ENCODE measurements around the gene KLK4.

The KLK4 gene, protein sequence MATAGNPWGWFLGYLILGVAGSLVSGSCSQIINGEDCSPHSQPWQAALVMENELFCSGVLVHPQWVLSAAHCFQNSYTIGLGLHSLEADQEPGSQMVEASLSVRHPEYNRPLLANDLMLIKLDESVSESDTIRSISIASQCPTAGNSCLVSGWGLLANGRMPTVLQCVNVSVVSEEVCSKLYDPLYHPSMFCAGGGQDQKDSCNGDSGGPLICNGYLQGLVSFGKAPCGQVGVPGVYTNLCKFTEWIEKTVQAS

DNA sequence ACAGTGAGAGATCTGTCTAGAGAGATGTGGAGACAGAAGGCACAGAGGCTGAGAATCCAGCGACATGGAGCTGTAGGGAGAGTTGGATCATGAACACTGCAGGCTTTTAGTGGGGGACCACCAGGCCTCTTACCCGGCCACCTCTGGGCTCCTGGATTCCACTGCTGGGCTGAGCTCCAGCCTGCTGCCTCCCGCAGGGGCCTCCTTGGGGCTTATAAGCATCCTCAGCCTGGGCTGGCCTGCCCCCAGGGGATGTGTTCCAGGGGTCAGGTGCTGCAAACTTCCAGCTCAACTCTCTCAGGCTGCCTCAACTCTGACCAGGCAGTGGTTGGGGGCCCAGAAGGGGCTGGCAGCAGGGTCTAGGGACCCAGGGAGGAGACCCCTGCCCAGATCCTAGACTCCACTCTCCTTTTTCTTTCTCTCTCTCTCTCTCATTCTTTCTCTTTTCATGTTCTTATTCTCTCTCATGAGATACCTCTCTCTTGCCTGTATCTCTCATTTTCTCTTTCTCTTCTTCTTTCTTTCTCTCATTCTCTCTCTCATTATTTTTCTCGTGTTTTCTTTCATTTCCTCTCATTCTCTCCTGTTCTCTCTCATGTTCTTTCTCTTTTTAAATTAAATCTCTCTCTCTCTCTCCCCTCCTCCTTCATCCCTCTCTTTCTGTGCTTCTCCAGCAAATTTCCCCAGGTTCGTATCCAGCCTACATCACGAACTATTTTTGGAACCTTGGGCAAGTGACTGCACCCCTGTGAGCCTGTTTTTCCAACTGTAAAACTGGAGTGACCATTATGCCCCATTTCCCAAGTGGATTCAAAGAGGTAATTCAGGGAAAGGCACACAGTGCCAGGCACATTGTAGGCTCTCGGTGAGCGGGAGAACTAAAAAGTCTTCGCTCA lies at the start of gene KLK4:
KLK4 (minus strand) TSS at position 190 of the 896 bp plus-strand sequence. CDS start 657 bp downstream, outside the sequence.
- no peak for DNase-seq

DNA sequence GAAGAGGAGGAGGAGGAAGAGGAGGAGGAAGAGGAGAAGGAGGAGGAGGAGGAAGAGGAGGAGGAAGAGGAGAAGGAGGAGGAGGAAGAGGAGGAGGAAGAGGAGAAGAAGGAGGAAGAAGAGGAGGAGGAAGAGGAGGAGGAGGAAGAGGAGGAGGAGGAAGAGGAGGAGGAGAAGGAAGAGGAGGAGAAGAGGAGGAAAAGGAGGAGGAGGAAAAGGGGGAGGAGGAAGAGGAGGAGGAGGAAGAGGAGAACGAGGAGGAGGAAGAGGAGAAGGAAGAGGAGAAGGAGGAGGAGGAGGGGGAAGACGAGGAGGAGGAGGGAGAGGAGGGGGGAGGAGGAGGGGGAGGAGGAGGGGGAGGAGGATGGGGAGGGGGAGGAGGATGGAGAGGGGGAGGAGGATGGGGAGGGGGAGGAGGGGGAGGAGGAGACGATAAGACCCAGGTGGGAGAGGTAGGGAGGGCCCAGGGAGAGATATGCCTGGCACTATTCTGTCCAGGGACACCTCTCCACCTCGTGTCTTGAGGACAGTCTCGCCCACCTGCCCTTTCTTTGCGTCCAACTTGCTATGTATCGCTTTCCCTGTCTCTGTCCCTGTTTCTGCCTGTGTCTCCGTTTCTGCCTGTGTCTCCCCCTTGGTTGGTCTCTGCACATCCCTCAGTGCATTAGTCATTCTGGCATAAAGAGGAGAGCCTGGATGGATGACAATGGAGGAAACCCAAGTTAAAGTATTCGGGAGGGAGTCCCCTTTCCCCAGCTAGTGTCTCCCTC lies 48.7 kb upstream of the KLK4 start:
- DNase-seq = no peak

DNA sequence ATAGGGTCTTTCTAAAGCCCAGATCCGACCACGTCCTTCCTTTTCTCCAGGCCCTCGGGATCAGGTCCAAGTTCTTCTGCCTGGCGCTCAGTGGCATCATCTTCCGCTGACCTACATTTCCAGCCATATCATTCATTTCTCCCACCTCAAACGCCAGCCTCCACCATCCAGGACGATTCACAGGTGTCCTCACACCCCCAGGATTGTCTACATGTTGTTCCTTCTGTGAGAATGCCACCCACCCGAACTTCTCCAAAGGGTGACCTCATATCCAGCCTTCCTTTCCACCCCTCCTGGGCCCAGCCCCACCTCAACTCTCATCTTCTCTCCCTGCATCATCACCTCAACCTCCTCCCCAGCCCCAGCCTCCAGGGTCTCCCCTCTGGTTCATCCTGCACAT lies 46.4 kb upstream of the KLK4 start:
- DNase-seq = no peak

DNA sequence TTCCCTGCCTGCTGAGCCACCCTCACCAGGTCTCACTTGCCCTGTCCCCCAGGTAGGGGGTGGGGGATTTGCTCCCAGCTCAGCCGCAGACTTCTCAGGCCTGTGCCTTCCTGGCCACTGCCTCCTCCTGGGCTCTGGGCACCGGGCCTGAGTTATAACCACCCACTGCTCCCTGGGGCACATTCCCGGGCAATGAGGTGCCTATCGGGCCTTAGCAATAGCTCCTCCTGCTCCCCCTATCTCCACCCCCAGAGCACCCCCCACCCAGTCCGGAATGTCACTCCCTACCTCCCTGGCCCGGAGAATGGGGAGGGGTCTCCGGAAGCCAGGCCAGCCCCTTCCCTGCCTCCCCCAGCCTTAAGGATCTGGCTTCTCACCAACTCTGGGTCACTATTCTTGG lies 41.7 kb upstream of the KLK4 start, which contains the start of gene KLK5:
KLK5 (minus strand) TSS at position 129 of the 400 bp plus-strand sequence. CDS start 381 bp downstream, outside the sequence.
- DNase-seq = no peak

DNA sequence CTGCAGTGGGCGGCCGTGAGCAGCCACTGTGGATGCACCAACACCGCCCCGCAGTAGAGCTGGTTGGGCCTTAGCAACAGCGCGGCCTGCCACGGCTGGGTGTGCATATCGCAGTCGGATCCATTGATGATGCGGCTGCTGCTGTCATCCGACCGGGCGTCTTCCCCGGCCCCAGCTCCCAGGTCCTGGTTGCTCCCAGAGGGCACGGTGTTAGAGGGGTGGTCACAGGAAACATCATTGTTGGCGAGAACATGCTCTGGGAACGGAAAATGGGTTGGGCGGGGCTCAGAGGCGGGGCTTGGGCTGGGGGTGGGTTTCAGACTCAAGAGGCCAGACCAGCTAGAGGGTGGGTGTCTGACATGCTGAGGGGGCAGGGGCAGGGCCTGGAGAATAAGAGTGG lies 38.7 kb upstream of the KLK4 start:
- no peak for DNase-seq

DNA sequence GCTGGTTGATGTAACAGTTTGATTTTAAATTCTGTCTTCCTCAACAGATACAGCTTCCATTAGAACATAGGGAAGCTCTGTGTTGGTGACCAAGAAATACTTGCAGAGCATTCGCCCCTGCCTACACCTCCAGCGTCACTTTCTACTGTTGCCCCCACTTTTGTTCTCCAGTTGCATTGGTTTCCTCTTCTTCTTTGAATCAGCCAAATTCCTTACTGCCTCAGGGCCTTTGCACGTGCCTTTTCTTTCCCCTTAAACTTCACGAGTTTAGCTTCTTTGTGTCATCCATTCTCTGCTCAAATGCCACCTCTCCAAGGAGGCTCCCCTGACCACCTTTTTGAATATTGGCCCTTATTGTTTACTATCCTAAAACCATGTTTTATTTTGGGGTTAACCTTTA lies 35.9 kb upstream of the KLK4 start:
- no peak for DNase-seq

DNA sequence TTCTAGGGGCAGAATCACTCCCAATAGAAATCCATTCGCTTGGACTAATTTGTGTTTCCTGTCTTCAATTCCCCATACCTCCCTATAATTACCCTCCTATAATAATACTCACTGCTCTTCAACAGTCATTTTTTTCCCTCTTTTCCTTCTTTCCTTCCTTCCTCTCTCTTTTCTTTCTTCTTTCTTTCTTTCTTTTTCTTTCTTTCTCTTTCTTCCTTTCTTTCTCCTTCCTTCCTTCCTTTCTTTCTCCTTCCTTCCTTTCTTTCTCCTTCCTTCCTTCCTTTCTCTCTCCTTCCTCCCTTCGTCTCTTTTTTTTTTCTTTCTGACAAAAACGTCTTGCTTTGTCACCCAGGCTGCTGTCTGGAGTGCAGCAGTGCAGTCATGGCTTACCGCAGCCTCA lies 33.6 kb upstream of the KLK4 start:
- DNase-seq = no peak

DNA sequence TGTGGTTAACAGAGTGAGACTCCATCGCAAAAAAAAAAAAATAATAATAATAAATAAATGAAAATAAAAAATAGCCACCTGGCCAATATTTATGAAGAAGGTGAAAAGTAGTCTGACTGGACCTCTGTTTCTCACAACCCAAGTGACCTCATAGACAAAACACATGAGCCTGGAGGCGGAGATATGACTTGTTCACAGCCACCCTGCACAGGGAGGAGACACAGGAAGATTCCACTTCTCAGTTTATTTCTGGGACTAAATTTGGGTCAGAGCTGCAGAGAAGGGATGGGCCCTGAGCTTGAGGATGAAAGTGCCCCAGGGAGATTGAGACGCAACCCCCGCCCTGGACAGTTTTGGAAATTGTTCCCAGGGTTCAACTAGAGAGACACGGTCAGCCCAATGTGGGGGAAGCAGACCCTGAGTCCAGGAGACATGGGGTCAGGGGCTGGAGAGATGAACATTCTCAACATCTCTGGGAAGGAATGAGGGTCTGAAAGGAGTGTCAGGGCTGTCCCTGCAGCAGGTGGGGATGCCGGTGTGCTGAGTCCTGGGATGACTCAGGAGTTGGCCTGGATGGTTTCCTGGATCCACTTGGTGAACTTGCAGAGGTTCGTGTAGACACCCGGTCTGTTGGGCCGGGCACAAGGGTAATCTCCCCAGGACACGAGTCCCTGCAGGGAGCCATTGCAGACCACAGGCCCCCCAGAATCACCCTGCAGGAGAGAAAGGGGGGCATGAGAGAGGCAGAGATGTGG lies 32.1 kb upstream of the KLK4 start:
- DNase-seq = no peak

DNA sequence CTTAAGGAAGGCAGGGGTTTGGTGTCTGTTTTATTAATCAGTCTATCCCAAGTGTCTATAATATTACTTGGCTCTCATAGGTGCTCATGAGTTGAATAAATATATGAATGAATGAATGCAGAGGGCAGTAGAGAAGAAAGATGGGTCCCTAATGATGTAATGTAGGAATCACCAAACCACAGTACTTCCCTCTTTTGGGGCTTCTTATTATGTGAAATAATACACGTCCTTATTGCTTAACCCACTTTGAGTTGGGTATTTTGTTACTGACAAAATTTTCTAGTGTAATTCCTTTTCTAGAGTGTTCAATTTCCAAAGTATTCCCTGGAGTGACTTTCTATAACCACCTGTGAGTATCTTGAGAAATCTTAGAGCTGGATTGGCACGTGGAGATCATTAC lies 28.4 kb upstream of the KLK4 start:
- no peak for DNase-seq

DNA sequence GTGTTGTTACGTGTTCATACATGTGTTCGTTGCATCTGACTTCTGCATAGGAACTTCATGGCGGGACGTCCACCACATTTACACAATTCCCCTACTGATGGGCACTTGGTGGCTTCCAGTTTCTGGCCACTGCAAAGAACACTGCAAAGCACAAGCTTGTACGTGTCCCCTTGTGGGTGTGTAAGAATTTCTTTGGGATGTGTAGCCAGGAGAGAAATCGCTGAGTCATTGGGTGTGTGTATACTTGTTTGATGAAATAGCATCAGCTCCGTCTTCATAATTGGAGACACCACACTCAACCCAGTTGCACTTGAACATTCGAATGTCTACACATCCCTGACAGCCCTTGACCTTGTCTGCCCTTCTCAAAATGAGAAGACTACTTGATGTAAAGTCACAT lies 22.4 kb upstream of the KLK4 start:
- DNase-seq = no peak

DNA sequence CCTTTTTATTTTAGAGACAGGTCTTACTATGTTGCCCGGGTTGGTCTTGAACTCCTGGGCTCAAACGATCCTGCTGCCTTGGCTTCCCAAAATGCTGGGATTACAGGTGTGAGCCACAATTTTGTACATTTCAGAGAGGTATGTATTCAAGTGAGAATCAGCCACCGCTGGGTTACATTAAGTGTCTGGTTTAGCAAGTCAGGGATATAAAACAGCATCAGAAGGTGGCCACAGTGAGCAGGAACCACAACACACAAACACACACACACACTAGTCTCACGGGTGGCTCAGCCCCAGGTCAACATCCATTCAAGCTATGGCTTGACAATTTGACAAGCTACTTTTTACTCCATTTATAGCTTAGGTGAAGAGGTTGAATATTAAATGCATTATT lies 21.5 kb upstream of the KLK4 start:
- no peak for DNase-seq

DNA sequence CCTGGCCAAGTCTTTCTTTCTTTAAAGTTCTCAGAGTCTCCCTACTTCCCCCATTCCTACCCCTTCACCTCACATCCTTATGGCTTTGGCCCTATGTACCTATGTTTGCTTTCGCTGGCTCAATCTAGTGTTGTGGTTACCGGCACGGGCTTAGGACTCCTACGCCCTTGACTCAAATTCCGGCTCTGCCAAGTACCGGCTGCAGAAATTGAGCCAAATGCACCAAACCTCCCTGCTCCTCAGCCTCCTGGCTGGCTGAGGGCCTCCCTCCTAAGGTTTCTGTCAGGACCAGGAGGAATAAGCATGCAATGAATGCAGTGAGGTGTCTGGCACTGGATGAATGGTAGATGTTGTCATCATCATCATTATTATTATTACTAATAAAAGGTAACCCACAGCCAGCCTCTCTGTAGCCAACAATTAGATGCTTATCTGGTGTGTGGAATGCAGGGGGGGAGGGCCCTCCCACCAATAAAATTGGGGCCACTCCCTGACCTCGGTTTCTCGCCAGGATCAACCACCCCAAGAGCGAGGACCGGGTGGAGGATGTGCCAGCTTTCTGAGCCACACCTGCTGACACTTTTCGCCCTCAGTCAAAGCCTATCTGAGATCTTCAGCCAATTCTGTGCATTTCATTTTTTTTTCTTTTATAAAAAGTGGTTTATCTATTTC lies 21.0 kb upstream of the KLK4 start:
- DNase-seq = no peak

DNA sequence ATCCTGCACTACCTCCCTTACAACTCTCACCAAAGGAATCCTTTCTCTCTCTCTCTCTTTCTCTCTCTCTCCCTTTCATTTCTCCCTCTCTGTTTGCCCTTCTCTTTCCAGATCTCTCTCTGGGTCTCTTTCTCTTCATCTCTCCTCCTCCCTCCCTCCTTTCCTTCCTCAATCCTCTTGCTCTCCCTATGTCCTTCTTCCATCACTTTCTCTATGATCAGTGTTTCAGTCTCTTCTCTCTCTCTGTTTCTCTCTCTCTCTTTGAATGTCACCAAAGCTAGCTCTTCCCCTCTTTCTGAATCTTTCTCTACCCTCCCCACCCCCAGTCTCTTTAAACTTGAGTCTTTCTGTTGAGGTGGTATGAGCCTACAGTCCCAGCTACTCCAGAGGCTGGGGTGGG lies 19.8 kb upstream of the KLK4 start:
- DNase-seq = no peak

DNA sequence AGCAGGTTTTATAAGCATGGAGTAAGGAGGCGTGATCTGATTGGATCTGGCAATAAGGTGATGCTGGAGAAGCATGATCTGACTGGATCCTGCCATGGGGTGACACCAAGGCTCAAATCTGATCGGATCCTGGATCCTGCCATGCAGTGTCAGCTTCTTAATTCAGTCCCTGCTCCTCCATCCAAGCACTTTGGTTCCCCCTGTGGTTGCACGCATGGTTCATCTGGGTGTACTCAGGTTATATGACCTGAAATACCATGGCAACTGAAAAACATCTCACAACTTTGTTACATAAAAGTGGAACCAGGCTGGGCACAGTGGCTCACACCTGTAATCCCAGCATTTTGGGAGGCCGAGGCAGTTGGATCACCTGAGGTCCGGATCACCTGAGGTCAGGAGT lies 17.6 kb upstream of the KLK4 start:
- no peak for DNase-seq

DNA sequence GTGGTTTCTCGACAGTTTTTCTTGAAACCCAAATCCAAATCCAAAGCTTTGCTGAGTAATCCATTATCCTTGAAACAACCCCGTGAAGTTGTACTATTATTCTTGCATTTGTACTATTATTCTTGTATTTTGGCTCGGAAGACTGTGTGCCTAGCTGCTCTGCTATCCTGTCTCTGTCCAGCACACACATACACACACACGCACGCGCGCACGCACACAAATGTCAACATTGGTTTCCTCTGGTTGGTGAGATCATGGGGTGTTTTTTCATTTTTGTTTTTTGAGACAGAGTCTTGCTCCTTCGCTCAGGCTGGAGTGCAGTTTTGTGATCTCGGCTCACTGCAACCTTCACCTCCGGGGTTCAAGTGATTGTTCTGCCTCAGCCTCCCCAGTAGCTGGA lies 14.9 kb upstream of the KLK4 start:
- no peak for DNase-seq

DNA sequence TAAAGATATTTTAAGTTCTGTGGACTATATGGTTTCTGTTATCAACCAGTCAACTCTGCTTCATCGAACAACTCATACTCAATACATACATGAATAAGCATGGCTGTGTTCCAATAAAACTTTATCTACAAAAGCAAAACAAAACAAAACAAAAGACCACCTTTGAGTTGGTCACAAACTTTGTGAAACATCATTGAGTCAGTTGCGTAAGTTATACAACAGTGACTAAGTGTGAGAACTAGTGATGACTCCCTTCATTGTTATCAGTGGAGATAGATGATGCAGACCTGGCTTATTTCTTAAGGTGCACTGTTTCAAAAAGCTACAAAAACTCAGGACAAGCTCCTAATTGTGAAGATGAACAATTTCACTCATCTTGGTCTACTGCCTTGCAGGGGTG lies 14.5 kb upstream of the KLK4 start:
- DNase-seq = no peak

DNA sequence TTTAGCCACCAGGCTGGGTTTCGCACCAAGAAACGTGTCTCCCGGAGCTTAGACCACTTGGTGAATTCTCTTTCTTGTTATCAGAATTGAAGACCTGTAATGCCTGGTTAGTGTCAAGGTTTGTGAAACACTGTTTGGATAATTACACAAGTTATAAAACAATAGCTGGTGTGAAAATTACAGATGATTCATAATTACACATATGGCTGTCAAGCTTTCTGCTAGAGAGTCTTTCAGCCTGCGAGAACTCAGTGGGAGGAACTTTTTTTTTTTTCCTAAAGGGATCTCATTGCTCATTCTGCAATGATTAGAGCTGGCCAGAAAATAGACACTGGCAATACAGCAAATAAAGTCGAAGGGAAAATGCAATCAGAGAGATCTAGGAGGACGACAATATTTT lies 13.4 kb upstream of the KLK4 start:
- no peak for DNase-seq

DNA sequence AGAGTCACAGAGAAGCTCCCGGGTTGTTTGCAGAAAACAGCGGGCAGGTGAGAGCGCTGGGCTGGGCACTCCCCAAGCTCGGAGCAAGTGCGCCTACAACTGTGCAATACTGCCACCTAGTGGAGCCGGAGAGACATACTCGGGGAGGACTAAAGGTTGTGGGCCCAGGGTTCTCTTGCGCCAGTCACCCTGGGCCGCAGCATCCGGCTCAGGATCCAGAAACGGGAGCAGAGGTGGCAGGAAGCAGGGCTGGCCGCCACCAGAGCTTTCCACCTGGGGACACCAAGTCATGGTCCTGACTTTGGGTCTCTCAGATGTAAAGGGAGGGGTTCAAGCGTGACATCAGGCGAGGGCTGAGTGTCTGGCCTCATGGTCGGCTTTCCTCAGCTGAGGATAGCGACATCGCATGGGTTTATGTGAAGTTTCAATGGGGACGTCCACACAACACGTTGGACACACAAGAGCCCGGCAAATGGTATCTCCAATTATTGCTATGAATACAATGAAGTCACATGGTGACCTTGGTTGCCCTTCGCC lies 11.2 kb upstream of the KLK4 start:
- peak; percentile 72 for DNase-seq

DNA sequence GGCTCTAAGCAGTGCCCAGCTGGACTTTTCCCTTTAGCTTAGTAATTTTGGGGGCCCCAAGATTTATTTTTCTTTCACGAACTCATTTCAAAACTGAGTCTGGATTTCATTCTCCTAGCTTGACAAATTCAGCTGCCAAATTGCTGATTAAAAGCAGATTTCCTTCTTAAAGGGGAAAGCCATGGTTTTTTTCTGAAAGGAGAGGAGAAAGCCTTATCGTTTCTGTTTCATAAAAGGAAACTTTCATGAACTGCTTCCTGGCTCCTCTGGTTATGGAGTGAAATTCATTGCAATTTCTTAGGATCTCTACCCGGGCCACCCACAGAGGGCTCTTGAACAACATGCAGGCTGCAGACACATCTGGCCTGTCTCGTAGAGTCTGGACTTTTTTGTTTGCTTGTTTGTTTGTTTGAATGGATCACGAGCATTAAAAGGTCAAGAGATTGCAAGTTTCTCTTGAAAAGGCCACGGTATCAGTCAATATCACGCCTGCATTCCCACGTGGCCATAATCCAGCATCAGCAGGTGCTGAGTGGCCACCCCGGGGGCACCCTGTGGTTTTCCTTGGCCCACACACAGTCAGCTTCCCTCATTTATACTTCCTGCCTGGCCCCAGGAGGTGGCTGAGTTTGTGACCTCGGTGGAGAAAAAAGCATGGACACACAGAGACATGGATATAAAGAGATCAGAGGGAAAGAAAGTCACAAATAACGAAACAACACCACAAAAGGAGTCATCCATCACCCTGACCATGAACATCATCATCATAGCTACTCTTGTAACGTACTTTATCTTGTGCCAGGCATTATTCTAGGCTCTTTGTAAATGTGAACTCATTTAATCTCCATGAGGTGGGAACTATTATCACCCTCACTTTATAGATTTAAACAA lies 10.5 kb upstream of the KLK4 start:
- no peak for DNase-seq

DNA sequence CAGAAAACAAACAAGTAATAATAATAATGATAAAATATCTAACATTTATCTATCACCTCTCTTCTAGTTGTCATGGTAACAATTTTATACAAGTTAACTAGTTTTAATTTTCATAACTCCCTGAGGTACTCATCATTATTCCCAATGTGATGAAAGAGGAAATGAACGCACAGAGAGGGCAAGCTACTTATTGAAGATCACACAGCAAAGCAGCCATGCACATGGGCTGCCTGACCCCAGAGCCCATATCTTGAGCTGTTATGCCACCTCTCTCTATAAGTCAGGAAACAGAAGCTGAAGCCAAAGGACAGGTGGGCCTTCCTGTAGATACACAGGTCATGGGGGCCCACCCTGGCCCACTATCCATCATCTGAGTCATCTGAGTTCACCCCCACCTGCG lies 4.9 kb upstream of the KLK4 start:
- DNase-seq = no peak
